Breast epithelium (tissue), 3 donors: ENCODE measurements around the gene PHKA2.

ENCODE experiments used
- POLR2A ChIP-seq: fragments of 450-650 bp; IDR thresholded peaks from one replicate; pipeline ENCODE4 v1.6.1; 2016; ENCODE audit warnings: antibody characterized with exemption, mild to moderate bottlenecking, moderate library complexity
- TF ChIP-seq, protein P1 (sequence below), 3 donors: fragments of 450-650 bp; IDR thresholded peaks; one replicate each; pipeline ENCODE4 v1.5.1; 2016 to 2017; ENCODE audit warnings: antibody characterized with exemption in 3 of 3, mild to moderate bottlenecking in 3 of 3, moderate library complexity in 3 of 3

DNA sequence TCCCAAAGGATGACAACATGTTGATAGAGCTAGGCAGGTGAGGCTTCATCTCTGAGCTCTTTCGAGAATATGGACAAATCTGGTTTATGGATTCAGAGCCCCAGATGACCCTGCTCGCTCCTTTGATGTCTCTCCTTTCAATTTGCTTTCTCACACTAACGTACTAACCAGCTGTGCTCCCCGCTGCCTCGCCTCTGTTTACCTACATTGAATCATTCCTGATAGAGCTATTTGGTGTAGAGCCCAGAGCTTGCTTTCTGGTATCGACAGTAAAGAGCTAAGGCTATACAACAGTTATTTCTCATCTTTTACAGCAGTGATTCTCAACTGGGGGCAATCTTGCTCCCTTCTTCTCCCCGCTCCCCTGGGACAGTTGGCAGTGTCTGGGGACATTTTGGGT lies 8.9 kb upstream of the PHKA2 start:
- no peak for TF ChIP-seq POLR2A
- TF ChIP-seq, protein P1, sequence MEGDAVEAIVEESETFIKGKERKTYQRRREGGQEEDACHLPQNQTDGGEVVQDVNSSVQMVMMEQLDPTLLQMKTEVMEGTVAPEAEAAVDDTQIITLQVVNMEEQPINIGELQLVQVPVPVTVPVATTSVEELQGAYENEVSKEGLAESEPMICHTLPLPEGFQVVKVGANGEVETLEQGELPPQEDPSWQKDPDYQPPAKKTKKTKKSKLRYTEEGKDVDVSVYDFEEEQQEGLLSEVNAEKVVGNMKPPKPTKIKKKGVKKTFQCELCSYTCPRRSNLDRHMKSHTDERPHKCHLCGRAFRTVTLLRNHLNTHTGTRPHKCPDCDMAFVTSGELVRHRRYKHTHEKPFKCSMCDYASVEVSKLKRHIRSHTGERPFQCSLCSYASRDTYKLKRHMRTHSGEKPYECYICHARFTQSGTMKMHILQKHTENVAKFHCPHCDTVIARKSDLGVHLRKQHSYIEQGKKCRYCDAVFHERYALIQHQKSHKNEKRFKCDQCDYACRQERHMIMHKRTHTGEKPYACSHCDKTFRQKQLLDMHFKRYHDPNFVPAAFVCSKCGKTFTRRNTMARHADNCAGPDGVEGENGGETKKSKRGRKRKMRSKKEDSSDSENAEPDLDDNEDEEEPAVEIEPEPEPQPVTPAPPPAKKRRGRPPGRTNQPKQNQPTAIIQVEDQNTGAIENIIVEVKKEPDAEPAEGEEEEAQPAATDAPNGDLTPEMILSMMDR (IDR thresholded peaks at IDR 0.05), result no peak
